Peyer's patch (tissue), 4 donors: Measurements from ENCODE around the gene GLUL. TPM values are rescaled to one million over a fixed set of nuclear protein-coding genes. Genes with fewer than 3 reads are reported as not detected.
A peak's percentile ranks its signal among the peaks of the same experiment; 100 is the strongest.

Experiments used
- DNase-seq, 3 donors: peaks; one replicate each; pipeline ENCODE4 v3.0.0-alpha.2; 2017 to 2019
- H3K27ac ChIP-seq, 4 donors: fragments of 200-600 bp; sonication (generic); one replicate each; pipeline ENCODE4 v1.5.1; 2016 to 2019
- H3K27me3 ChIP-seq, 2 donors: fragments of 200-600 bp; sonication (generic); one replicate each; pipeline ENCODE4 v1.5.1; 2019
- H3K36me3 ChIP-seq, 3 donors: fragments of 200-600 bp; sonication (generic); one replicate each; pipeline ENCODE4 v1.5.1; 2016 to 2019
- H3K4me1 ChIP-seq, 4 donors: fragments of 200-600 bp; sonication (generic); one replicate each; pipeline ENCODE4 v1.5.1; 2016 to 2019
- H3K4me3 ChIP-seq, 4 donors: fragments of 200-600 bp; sonication (generic); 1 replicate in 3 of 4; 2 replicates in 1 of 4; pipeline ENCODE4 v1.5.1; 2016 to 2019; ENCODE audit warnings: mild to moderate bottlenecking in 1 of 4
- H3K9me3 ChIP-seq, 4 donors: fragments of 200-600 bp; sonication (generic); one replicate each; pipeline ENCODE4 v1.5.1; 2016 to 2019; ENCODE audit warnings: mild to moderate bottlenecking in 1 of 4
- POLR2A ChIP-seq, 2 donors: fragments of 450-650 bp; IDR thresholded peaks; one replicate each; pipeline ENCODE4 v1.5.1; 2017; ENCODE audit warnings: antibody characterized with exemption in 2 of 2, mild to moderate bottlenecking in 2 of 2, moderate library complexity in 2 of 2
- total RNA-seq, 4 donors: library from RNA; depleted of rRNA; stranded (reverse); fragments of >200 nt; gene quantifications; one replicate each; pipeline ENCODE4 v1.1.0, GENCODE V29; 2016
- TF ChIP-seq, protein P1 (sequence below), 6 experiments: fragments of 450-650 bp in 4 of 6; fragments of 200-600 bp in 2 of 6; sonication (generic) in 1 of 6; IDR thresholded peaks; one replicate each; pipeline ENCODE4 v1.5.1; 2017 to 2019; ENCODE audit warnings: antibody characterized with exemption in 6 of 6, mild to moderate bottlenecking in 3 of 6, moderate library complexity in 1 of 6

GLUL gene
- total RNA-seq, 4 donors from 2014 or later: 148 to 864 (median 443) TPM

- DNase-seq: no peak
- TF ChIP-seq POLR2A (IDR thresholded peaks at IDR 0.05): no peak
- TF ChIP-seq, protein P1, sequence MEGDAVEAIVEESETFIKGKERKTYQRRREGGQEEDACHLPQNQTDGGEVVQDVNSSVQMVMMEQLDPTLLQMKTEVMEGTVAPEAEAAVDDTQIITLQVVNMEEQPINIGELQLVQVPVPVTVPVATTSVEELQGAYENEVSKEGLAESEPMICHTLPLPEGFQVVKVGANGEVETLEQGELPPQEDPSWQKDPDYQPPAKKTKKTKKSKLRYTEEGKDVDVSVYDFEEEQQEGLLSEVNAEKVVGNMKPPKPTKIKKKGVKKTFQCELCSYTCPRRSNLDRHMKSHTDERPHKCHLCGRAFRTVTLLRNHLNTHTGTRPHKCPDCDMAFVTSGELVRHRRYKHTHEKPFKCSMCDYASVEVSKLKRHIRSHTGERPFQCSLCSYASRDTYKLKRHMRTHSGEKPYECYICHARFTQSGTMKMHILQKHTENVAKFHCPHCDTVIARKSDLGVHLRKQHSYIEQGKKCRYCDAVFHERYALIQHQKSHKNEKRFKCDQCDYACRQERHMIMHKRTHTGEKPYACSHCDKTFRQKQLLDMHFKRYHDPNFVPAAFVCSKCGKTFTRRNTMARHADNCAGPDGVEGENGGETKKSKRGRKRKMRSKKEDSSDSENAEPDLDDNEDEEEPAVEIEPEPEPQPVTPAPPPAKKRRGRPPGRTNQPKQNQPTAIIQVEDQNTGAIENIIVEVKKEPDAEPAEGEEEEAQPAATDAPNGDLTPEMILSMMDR (IDR thresholded peaks at IDR 0.05): no peak
- Histone ChIP-seq H3K36me3 (no peaks in the 10 kb centered on the region), H3K27me3 (no peaks in the 10 kb centered on the region), H3K27ac (no peak overlapping the region), H3K4me1 (no peaks in the 10 kb centered on the region), H3K9me3 (peaks cover 0 to 6% (median 0%) of the 10 kb centered on the region in 4 donors), H3K4me3 (no peak overlapping the region)
Measured at GRCh38 chr1:182405578-182405977, 14.0 kb upstream of the GLUL start.

DNA sequence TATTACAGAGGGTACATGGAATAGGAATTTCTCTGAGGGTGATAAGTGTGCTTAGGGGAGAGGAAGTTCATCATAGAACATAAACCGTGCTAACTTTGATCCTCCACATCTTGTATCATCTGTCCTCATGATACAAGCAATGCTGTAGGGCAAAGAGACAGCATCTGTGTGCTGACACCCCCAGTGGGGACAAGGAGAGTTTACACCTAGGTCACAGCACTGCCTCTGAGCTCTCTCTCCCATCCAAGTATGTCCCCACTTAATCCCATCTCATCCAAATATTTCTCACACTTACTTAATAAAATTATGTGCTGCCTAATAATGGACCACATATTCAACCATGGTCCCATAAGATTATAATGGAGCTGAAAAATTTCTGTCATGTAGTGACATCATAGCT, 13.2 kb upstream of the GLUL start:
- no peak for TF ChIP-seq POLR2A (IDR thresholded peaks at IDR 0.05)
- TF ChIP-seq, protein P1 (IDR thresholded peaks at IDR 0.05): no peak
- H3K27me3 ChIP-seq: no peaks in the 10 kb centered on the region
- H3K4me1 ChIP-seq: no peaks in the 10 kb centered on the region
- peaks cover 0 to 6% (median 0%) of the 10 kb centered on the region in 4 donors for H3K9me3 ChIP-seq
- H3K4me3 ChIP-seq: no peak overlapping the region
- DNase-seq: no peak
- H3K27ac ChIP-seq: no peak overlapping the region
- H3K36me3 ChIP-seq: no peaks in the 10 kb centered on the region

DNA sequence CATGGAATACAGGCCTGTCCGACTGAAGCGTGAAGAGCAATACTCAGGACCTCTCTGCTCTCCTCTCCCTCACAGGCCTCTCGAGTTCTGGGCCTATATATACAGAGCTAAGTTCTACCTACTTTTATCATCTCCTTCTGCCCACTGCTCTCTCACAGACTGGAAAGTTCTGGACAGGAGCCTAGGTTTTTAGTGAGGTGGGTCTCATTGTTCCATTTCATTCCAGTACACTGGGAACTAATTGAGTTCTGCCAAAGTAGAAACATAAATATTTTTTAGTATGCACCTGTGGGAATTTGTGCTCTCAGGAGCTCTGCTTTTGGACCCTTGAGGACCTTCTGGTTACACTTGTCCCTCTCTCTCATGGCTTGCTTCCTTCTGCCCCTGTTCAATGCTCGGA, 9.0 kb upstream of the GLUL start, which contains the start of gene TEDDM1:
Gene TEDDM1, minus strand, starts transcription at position 101 of the 400 bp plus-strand sequence. CDS start 182 bp downstream, outside the sequence.
- TF ChIP-seq POLR2A (IDR thresholded peaks at IDR 0.05): no peak
- no peaks in the 10 kb centered on the region for H3K36me3 ChIP-seq
- no peak for DNase-seq
- H3K4me1 ChIP-seq: peaks cover 0 to 7% (median 0%) of the 10 kb centered on the region in 4 donors
- H3K4me3 ChIP-seq: no peak within 1 kb of the TSS
- no peaks in the 10 kb centered on the region for H3K27me3 ChIP-seq
- H3K27ac ChIP-seq: no peak within 1 kb of the TSS
- H3K9me3 ChIP-seq: peaks cover 0 to 6% (median 0%) of the 10 kb centered on the region in 4 donors

DNA sequence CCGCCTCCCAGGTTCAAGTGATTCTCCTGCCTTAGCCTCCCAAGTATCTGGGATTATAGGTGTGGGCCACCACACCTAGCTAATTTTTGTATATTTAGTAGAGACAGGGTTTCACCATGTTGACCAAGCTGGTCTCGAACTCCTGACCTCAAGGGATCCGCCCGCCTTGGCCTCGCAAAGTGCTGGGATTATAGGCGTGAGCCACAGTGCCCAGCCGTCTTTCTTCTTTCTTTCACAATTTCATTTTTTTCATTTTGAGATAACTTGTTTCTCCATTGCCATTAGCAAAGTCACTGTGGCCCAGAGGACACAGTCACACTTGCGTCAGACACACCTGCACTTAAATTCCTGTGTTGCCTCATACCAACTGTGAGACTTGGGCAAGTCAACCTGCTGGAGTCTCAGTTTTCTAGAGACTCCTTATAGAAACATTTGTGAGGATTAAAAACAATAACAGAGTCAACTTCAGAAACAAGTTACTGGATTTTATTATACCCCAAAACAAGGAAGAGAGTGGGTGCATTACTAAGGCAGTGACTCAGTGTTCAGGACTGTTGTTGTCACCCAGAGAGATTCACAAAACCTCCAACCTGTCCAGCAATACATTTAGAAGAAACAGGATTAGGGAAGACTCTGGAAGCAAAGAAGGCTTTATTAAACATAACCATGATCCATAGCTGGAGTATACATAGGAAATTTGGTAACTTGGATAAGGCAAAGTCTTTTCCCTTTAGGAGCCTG, 6.2 kb upstream of the GLUL start:
- Histone ChIP-seq H3K4me3 (no peak overlapping the region), H3K27me3 (no peaks in the 10 kb centered on the region), H3K4me1 (peaks cover 0 to 10% (median 0%) of the 10 kb centered on the region in 4 donors), H3K9me3 (no peaks in the 10 kb centered on the region), H3K36me3 (no peaks in the 10 kb centered on the region), H3K27ac (no peak overlapping the region)
- DNase-seq: no peak
- TF ChIP-seq POLR2A (IDR thresholded peaks at IDR 0.05): no peak
- TF ChIP-seq, protein P1 (IDR thresholded peaks at IDR 0.05): no peak

DNA sequence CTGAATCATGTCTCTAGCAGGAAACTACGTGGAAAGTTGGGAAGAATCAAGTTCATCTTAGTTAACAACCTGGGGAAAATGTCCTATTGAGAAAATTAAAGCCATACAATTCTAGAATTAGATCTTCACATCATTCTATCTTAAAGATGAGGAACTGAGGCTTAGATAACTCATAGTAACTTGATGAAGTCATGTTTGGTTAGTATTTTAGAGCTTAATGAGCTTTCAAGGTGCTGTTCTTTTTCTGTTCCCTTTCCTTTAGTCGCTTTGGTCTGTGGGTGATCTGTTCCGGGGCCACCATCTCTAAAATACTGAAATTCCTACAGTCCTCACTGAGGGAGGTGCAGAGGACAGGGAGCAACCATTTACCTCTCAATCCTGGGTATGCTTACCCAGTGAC, 4.3 kb upstream of the GLUL start:
- H3K4me3 ChIP-seq: no peak overlapping the region
- H3K9me3 ChIP-seq: no peaks in the 10 kb centered on the region
- no peak overlapping the region for H3K27ac ChIP-seq
- no peaks in the 10 kb centered on the region for H3K27me3 ChIP-seq
- TF ChIP-seq, protein P1 (IDR thresholded peaks at IDR 0.05): no peak
- no peak for TF ChIP-seq POLR2A (IDR thresholded peaks at IDR 0.05)
- peaks cover 0 to 15% (median 4%) of the 10 kb centered on the region in 4 donors for H3K4me1 ChIP-seq
- no peaks in the 10 kb centered on the region for H3K36me3 ChIP-seq
- no peak for DNase-seq

- Histone ChIP-seq H3K27ac (peak overlapping the region in 1 of 4 donors; percentile 31), H3K4me1 (peaks cover 0 to 16% (median 8%) of the 10 kb centered on the region in 4 donors), H3K36me3 (no peaks in the 10 kb centered on the region), H3K4me3 (no peak overlapping the region), H3K9me3 (no peaks in the 10 kb centered on the region), H3K27me3 (no peaks in the 10 kb centered on the region)
- TF ChIP-seq POLR2A (IDR thresholded peaks at IDR 0.05): no peak
- TF ChIP-seq, protein P1 (IDR thresholded peaks at IDR 0.05): no peak
- no peak for DNase-seq
Measured at GRCh38 chr1:182394055-182394775, 2.6 kb upstream of the GLUL start.
